T-helper 17 cell (primary cell): ENCODE measurements around the gene SCYL2. TPM values are rescaled to one million over a fixed set of nuclear protein-coding genes. Genes with fewer than 3 reads are reported as not detected.
"Not testable (repeated sequence)": the region's sequence is repeated elsewhere in the genome, so short reads cannot be mapped to it uniquely, and the experiment has no call there.

Experiments
- ATAC-seq: fragments of 150-1000 bp; cut with Tn5 transposase; 2 replicates; pipeline ENCODE4 v1.10.0; 2021; ENCODE audit warnings: mild to moderate bottlenecking, moderate library complexity
- DNase-seq, 3 donors: peaks; one replicate each; pipeline versions ENCODE4 v3.0.0 to v3.0.0-alpha.2; 2020 to 2021
- H3K9me3 ChIP-seq: one replicate; pipeline ENCODE4 v1.7.0; 2013; ENCODE audit warnings: low read length, mild to moderate bottlenecking; ENCODE audit not compliant: control insufficient read depth, poor library complexity, severe bottlenecking
- H3K27ac Mint-ChIP-seq: one replicate; pipeline ENCODE4 v1.8.0; 2022; ENCODE audit warnings: mild to moderate bottlenecking, moderate library complexity, mixed read lengths
- H3K27me3 Mint-ChIP-seq: one replicate; pipeline ENCODE4 v1.8.0; 2022; ENCODE audit warnings: mixed read lengths
- H3K36me3 Mint-ChIP-seq: one replicate; pipeline ENCODE4 v1.8.0; 2022; ENCODE audit warnings: low read depth, mixed read lengths
- H3K4me1 Mint-ChIP-seq: one replicate; pipeline ENCODE4 v1.8.0; 2022; ENCODE audit warnings: mild to moderate bottlenecking, mixed read lengths
- H3K4me3 Mint-ChIP-seq: one replicate; pipeline ENCODE4 v1.8.0; 2022; ENCODE audit warnings: mild to moderate bottlenecking, moderate library complexity, mixed read lengths
- total RNA-seq, 4 donors: library from RNA in 2 of 4; stranded (reverse) in 2 of 4; gene quantifications; one replicate each; pipeline ENCODE4 v1.2.3 and lab custom pipeline; 2022 to 2026

Gene SCYL2
- total RNA-seq, 2 donors from 2014 or later = 30.2 to 40.9 TPM

DNA sequence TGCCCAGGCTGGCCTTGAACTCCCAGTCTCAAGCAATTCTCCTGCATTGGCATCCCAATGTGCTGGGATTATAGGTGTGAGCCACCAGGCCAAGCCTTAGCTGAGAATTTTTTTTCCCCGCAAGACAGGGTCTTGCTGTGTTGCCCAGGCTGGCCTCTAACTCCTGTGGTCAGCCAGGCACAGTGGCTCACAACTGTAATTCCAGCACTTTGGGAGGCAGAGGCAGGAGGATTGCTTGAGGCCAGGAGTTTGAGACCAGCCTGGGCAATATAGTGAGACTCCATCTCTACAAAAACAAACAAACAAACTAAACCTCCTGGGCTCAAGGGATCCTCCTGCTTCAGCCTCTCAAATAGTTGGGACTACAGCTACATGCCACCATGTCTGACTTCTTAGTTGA, 27.4 kb upstream of the SCYL2 start:
- no peak for DNase-seq
- Mint-ChIP-seq H3K36me3 (no peaks in the 10 kb centered on the region), H3K27me3 (no peaks in the 10 kb centered on the region), H3K4me1 (no peaks in the 10 kb centered on the region), H3K27ac (no peak overlapping the region), H3K4me3 (no peak overlapping the region)
- no peak for ATAC-seq
- no peaks in the 10 kb centered on the region for H3K9me3 ChIP-seq

GRCh38 chr12:100243137-100243536, 23.8 kb upstream of the SCYL2 start:
- no peaks in the 10 kb centered on the region for H3K9me3 ChIP-seq
- H3K27me3 Mint-ChIP-seq = no peaks in the 10 kb centered on the region
- H3K36me3 Mint-ChIP-seq = no peaks in the 10 kb centered on the region
- no peak overlapping the region for H3K27ac Mint-ChIP-seq
- no peak overlapping the region for H3K4me3 Mint-ChIP-seq
- H3K4me1 Mint-ChIP-seq = peaks cover 3% of the 10 kb centered on the region
- DNase-seq (no peak), ATAC-seq (no peak)

DNA sequence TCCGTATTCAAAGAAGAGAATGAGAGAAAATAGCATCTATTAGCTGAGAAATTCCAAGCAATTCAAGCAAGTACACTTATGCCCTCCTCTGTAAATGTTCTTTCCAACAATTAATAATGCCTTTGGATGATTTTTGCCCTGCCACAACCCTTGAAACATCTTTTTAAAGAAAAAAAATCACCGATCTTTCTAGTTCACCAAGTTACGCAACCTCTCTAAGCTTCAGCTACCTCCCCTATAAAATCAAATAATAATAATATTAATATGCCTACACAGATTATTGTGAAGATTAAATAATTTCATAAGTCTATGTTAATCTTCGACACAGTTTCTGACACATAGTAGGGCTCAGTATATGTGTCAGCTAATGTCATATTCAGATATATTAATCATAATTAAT, 19.2 kb upstream of the SCYL2 start:
- Mint-ChIP-seq H3K27me3 (no peaks in the 10 kb centered on the region), H3K4me3 (no peak overlapping the region), H3K36me3 (peaks cover 2% of the 10 kb centered on the region), H3K27ac (no peak overlapping the region), H3K4me1 (peaks cover 3% of the 10 kb centered on the region)
- ATAC-seq (no peak), DNase-seq (no peak)
- no peaks in the 10 kb centered on the region for H3K9me3 ChIP-seq

DNA sequence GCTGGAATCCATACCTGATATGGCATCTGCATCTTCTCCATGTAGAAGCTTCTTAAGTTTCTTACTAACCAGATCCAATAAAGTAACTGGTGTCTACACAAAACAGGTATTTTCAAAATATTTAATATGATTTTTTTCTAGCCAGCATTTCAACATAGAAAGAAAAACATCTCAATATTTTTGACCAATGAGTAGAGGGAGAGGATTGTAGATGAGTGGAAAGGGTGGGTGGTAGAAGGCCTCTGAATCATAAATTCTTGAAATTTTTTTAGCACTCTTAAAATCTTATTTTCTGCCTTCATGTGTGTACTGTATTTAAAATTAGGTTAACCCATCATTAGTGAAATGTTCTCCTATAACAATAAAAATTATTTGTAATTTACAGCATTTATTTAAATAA, 18.1 kb upstream of the SCYL2 start:
- Mint-ChIP-seq H3K4me1 (peaks cover 3% of the 10 kb centered on the region), H3K27ac (no peak overlapping the region), H3K4me3 (no peak overlapping the region), H3K36me3 (peaks cover 2% of the 10 kb centered on the region), H3K27me3 (no peaks in the 10 kb centered on the region)
- DNase-seq (no peak), ATAC-seq (no peak)
- no peaks in the 10 kb centered on the region for H3K9me3 ChIP-seq

GRCh38 chr12:100249941-100250340, 17.0 kb upstream of the SCYL2 start:
- Mint-ChIP-seq H3K4me3 (no peak overlapping the region), H3K4me1 (peaks cover 3% of the 10 kb centered on the region), H3K36me3 (peaks cover 2% of the 10 kb centered on the region), H3K27ac (no peak overlapping the region), H3K27me3 (no peaks in the 10 kb centered on the region)
- ATAC-seq (no peak), DNase-seq (no peak)
- H3K9me3 ChIP-seq = no peaks in the 10 kb centered on the region

- no peaks in the 10 kb centered on the region for H3K27me3 Mint-ChIP-seq
- H3K27ac Mint-ChIP-seq = no peak overlapping the region
- no peak for DNase-seq
- H3K9me3 ChIP-seq = no peaks in the 10 kb centered on the region
- no peak overlapping the region for H3K4me3 Mint-ChIP-seq
- ATAC-seq = no peak
- H3K4me1 Mint-ChIP-seq = no peaks in the 10 kb centered on the region
- H3K36me3 Mint-ChIP-seq = peaks cover 2% of the 10 kb centered on the region
Measured at GRCh38 chr12:100251917-100252316, 15.1 kb upstream of the SCYL2 start.

GRCh38 chr12:100253437-100253836, 13.5 kb upstream of the SCYL2 start:
- H3K4me3 Mint-ChIP-seq = no peak overlapping the region
- peaks cover 2% of the 10 kb centered on the region for H3K4me1 Mint-ChIP-seq
- ATAC-seq (no peak), DNase-seq (no peak)
- H3K36me3 Mint-ChIP-seq = peaks cover 2% of the 10 kb centered on the region
- no peak overlapping the region for H3K27ac Mint-ChIP-seq
- no peaks in the 10 kb centered on the region for H3K27me3 Mint-ChIP-seq
- H3K9me3 ChIP-seq = no peaks in the 10 kb centered on the region

- no peak for DNase-seq
- peaks cover 2% of the 10 kb centered on the region for H3K4me1 Mint-ChIP-seq
- no peak for ATAC-seq
- H3K4me3 Mint-ChIP-seq = no peak overlapping the region
- no peaks in the 10 kb centered on the region for H3K27me3 Mint-ChIP-seq
- peaks cover 4% of the 10 kb centered on the region for H3K36me3 Mint-ChIP-seq
- no peaks in the 10 kb centered on the region for H3K9me3 ChIP-seq
- peak overlapping the region; percentile 37 for H3K27ac Mint-ChIP-seq
Measured at GRCh38 chr12:100254876-100255275, 12.1 kb upstream of the SCYL2 start.

- no peak for ATAC-seq
- peaks cover 2% of the 10 kb centered on the region for H3K4me1 Mint-ChIP-seq
- H3K4me3 Mint-ChIP-seq = no peak overlapping the region
- H3K9me3 ChIP-seq = no peaks in the 10 kb centered on the region
- H3K27me3 Mint-ChIP-seq = no peaks in the 10 kb centered on the region
- H3K36me3 Mint-ChIP-seq = peaks cover 4% of the 10 kb centered on the region
- no peak for DNase-seq
- no peak overlapping the region for H3K27ac Mint-ChIP-seq
Measured at GRCh38 chr12:100258127-100258526, 8.8 kb upstream of the SCYL2 start.

GRCh38 chr12:100263131-100263530, 3.8 kb upstream of the SCYL2 start:
- Mint-ChIP-seq H3K27me3 (no peaks in the 10 kb centered on the region), H3K4me3 (no peak overlapping the region), H3K27ac (no peak overlapping the region), H3K36me3 (peaks cover 7% of the 10 kb centered on the region), H3K4me1 (peaks cover 4% of the 10 kb centered on the region)
- DNase-seq (no peak), ATAC-seq (no peak)
- no peaks in the 10 kb centered on the region for H3K9me3 ChIP-seq

DNA sequence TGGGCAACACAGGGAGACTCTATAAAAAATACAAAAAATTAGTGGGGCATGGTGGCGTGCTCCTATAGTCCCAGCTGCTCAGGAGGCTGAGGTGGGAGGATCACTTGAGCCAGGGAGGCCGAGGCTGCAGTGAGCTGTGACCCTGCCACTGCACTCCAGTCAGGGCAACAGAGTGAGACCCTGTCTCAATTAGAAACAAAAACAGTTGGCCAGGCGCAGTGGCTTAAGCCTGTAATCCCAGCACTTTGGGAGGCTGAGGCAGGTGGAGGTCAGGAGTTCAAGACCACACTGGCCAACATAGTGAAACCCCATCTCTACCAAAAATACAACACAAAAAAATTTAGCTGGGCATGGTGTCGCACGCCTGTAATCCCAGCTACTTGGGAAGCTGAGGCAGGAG, 1.9 kb upstream of the SCYL2 start:
- H3K27me3 Mint-ChIP-seq, H3K9me3 ChIP-seq, H3K4me3 Mint-ChIP-seq, ATAC-seq, H3K27ac Mint-ChIP-seq, H3K36me3 Mint-ChIP-seq, DNase-seq: not testable (repeated sequence)
- peaks cover 18% of the 10 kb centered on the region for H3K4me1 Mint-ChIP-seq

GRCh38 chr12:100265732-100266584, 1.0 kb upstream of the SCYL2 start:
- DNase-seq (no peak), ATAC-seq (no peak)
- Mint-ChIP-seq H3K27ac (peak overlapping the region; percentile 96), H3K4me3 (peak overlapping the region; percentile 99), H3K4me1 (peaks cover 21% of the 10 kb centered on the region), H3K36me3 (peaks cover 6% of the 10 kb centered on the region), H3K27me3 (no peaks in the 10 kb centered on the region)
- no peaks in the 10 kb centered on the region for H3K9me3 ChIP-seq

GRCh38 chr12:100266585-100266834, 467 bp upstream of the SCYL2 start:
- no peaks in the 10 kb centered on the region for H3K9me3 ChIP-seq
- DNase-seq (peak in 2 of 3 donors; percentile 88 to 91), ATAC-seq (peak; percentile 79)
- H3K4me3 Mint-ChIP-seq = peak overlapping the region; percentile 99
- H3K27ac Mint-ChIP-seq = peak overlapping the region; percentile 96
- H3K36me3 Mint-ChIP-seq = peaks cover 3% of the 10 kb centered on the region
- no peaks in the 10 kb centered on the region for H3K27me3 Mint-ChIP-seq
- peaks cover 24% of the 10 kb centered on the region for H3K4me1 Mint-ChIP-seq

- no peaks in the 10 kb centered on the region for H3K27me3 Mint-ChIP-seq
- ATAC-seq (no peak), DNase-seq (no peak)
- no peaks in the 10 kb centered on the region for H3K9me3 ChIP-seq
- peak overlapping the region; percentile 99 for H3K4me3 Mint-ChIP-seq
- H3K27ac Mint-ChIP-seq = peak overlapping the region; percentile 96
- peaks cover 28% of the 10 kb centered on the region for H3K4me1 Mint-ChIP-seq
- peaks cover 3% of the 10 kb centered on the region for H3K36me3 Mint-ChIP-seq
Measured at GRCh38 chr12:100267603-100268281, 765 bp downstream of the SCYL2 start.
